Right atrium auricular region (tissue), 2 donors: ENCODE results near the gene RBPJL. TPM values are rescaled to one million over a fixed set of nuclear protein-coding genes. Genes with fewer than 3 reads are reported as not detected.

ENCODE experiments used
- DNase-seq: peaks from one replicate; pipeline ENCODE4 v3.0.0-alpha.2; 2019; ENCODE audit warnings: low spot score
- H3K27ac ChIP-seq, 2 donors: fragments of 200-600 bp; sonication (generic); 1 replicate in 1 of 2; 2 replicates in 1 of 2; pipeline ENCODE4 v1.5.1; 2016 to 2019
- H3K27me3 ChIP-seq, 2 donors: fragments of 200-600 bp; sonication (generic); one replicate each; pipeline versions ENCODE4 v1.5.1 to v1.6.0; 2017 to 2019
- H3K36me3 ChIP-seq: fragments of 200-600 bp; sonication (generic); one replicate; pipeline ENCODE4 v1.5.1; 2016
- H3K4me1 ChIP-seq, 2 donors: fragments of 200-600 bp; sonication (generic); one replicate each; pipeline versions ENCODE4 v1.5.1 to v1.6.0; 2017 to 2019
- H3K4me3 ChIP-seq, 2 donors: fragments of 200-600 bp; sonication (generic); 1 replicate in 1 of 2; 2 replicates in 1 of 2; pipeline ENCODE4 v1.5.1; 2017 to 2019; ENCODE audit warnings: mild to moderate bottlenecking in 1 of 2, moderate library complexity in 1 of 2
- H3K9me3 ChIP-seq, 2 donors: fragments of 200-600 bp; sonication (generic); one replicate each; pipeline ENCODE4 v1.5.1; 2019
- total RNA-seq, 2 donors: library from RNA; depleted of rRNA; stranded (reverse); fragments of >200 nt; gene quantifications; one replicate each; pipeline ENCODE4 v1.1.0, GENCODE V29; 2016
- TF ChIP-seq, protein P1 (sequence below), 2 donors: fragments of 200-600 bp; sonication (generic); IDR thresholded peaks; one replicate each; pipeline ENCODE4 v1.5.1; 2019; ENCODE audit warnings: antibody characterized with exemption in 2 of 2

Gene RBPJL
- total RNA-seq, 2 donors from 2014 or later: not detected

- H3K36me3 ChIP-seq: peaks cover 33% of the 10 kb centered on the region
- peak overlapping the region; percentile 67 for H3K4me3 ChIP-seq
- no peaks in the 10 kb centered on the region for H3K9me3 ChIP-seq
- DNase-seq: peak; percentile 49
- H3K27me3 ChIP-seq: no peaks in the 10 kb centered on the region
- TF ChIP-seq, protein P1, sequence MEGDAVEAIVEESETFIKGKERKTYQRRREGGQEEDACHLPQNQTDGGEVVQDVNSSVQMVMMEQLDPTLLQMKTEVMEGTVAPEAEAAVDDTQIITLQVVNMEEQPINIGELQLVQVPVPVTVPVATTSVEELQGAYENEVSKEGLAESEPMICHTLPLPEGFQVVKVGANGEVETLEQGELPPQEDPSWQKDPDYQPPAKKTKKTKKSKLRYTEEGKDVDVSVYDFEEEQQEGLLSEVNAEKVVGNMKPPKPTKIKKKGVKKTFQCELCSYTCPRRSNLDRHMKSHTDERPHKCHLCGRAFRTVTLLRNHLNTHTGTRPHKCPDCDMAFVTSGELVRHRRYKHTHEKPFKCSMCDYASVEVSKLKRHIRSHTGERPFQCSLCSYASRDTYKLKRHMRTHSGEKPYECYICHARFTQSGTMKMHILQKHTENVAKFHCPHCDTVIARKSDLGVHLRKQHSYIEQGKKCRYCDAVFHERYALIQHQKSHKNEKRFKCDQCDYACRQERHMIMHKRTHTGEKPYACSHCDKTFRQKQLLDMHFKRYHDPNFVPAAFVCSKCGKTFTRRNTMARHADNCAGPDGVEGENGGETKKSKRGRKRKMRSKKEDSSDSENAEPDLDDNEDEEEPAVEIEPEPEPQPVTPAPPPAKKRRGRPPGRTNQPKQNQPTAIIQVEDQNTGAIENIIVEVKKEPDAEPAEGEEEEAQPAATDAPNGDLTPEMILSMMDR (IDR thresholded peaks at IDR 0.05): no peak
- H3K4me1 ChIP-seq: peaks cover 0 to 38% of the 10 kb centered on the region in 2 donors
- H3K27ac ChIP-seq: peak overlapping the region; percentile 94
Measured at GRCh38 chr20:45363611-45364492, 57.2 kb downstream of the RBPJL start.

DNA sequence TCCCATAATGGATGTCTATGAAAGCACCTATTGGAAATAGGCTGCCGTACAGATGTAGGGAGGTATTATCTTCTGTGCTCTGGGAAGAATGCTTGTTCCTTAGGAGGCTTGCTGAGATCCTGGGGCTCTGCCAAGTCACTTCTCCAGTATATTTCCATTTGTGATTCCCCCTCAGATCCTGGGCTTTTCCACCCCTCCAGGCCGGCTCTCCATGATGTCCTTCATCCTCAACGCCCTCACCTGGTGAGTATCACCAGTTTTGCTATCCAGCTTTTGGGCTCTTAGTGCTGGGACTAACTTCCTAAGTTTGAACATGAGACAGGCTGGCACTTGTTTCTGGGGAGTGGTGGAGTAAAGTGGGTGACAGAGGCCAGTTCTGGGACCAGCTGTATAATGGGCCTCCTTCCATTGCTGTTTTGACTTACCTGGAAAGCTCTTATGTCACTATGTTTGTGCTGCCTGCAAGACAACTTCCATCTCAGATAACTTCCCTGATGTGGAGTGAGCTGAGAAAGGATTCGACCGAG is 58.9 kb downstream of the RBPJL start:
- Histone ChIP-seq H3K27me3 (no peaks in the 10 kb centered on the region), H3K27ac (no peak overlapping the region), H3K9me3 (no peaks in the 10 kb centered on the region), H3K36me3 (peaks cover 34% of the 10 kb centered on the region), H3K4me1 (peaks cover 0 to 22% of the 10 kb centered on the region in 2 donors), H3K4me3 (no peak overlapping the region)
- peak; percentile 55 for DNase-seq
- TF ChIP-seq, protein P1 (IDR thresholded peaks at IDR 0.05): no peak

GRCh38 chr20:45366192-45366591 is 59.6 kb downstream of the RBPJL start:
- H3K36me3 ChIP-seq: peaks cover 34% of the 10 kb centered on the region
- H3K4me3 ChIP-seq: no peak overlapping the region

DNA sequence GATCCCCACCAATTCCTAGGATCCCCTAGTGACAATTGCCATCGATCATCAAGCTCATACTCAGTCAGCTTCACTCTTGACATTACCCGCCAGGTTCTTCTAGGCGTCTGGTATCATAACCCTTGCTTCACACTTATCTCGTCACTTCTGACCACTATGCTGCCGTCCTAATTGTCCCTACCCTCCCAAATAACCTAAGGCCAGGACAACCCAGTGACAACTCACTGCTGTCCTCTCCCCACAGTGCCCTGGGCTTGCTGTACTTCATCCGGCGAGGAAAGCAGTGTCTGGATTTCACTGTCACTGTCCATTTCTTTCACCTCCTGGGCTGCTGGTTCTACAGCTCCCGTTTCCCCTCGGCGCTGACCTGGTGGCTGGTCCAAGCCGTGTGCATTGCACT is 60.0 kb downstream of the RBPJL start:
- TF ChIP-seq, protein P1 (IDR thresholded peaks at IDR 0.05): no peak
- no peak overlapping the region for H3K4me3 ChIP-seq
- H3K36me3 ChIP-seq: peaks cover 34% of the 10 kb centered on the region
- H3K27ac ChIP-seq: no peak overlapping the region
- H3K27me3 ChIP-seq: no peaks in the 10 kb centered on the region
- H3K4me1 ChIP-seq: peaks cover 0 to 22% of the 10 kb centered on the region in 2 donors
- H3K9me3 ChIP-seq: no peaks in the 10 kb centered on the region
- peak; percentile 38 for DNase-seq

More at GRCh38 chr20:45366192-45366591, 59.6 kb downstream of the RBPJL start:
- Histone ChIP-seq H3K4me1 (peaks cover 0 to 22% of the 10 kb centered on the region in 2 donors), H3K9me3 (no peaks in the 10 kb centered on the region), H3K27me3 (no peaks in the 10 kb centered on the region), H3K27ac (no peak overlapping the region)
- TF ChIP-seq, protein P1 (IDR thresholded peaks at IDR 0.05): no peak
- DNase-seq: no peak

DNA sequence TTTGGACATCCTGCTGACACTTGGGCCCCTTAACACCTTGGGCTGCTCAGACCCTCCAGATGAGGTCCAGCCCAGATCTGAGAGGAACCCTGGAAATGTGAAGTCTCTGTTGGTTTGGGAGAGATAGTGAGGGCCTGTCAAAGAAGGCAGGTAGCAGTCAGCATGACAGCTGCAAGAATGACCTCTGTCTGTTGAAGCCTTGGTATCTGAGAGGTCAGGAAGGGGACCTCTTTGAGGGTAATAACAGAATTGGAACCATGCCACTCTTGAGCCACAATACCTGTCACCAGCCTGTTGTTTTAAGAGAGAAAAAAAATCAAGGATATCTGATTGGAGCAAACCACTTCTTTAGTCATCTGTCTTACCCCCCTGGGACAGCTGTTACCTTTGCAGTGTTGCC is 60.5 kb downstream of the RBPJL start:
- Histone ChIP-seq H3K4me3 (no peak overlapping the region), H3K27ac (no peak overlapping the region), H3K27me3 (no peaks in the 10 kb centered on the region), H3K36me3 (peaks cover 34% of the 10 kb centered on the region), H3K4me1 (peaks cover 0 to 22% of the 10 kb centered on the region in 2 donors), H3K9me3 (no peaks in the 10 kb centered on the region)
- TF ChIP-seq, protein P1 (IDR thresholded peaks at IDR 0.05): no peak
- no peak for DNase-seq

Other genes starting within 250 kb of the RBPJL start
- gene KCNS1, start 205.7 kb upstream of the RBPJL start, total RNA-seq: under 1 TPM; 0.33 to 0.39 TPM
- not detected for gene WFDC5, start 191.7 kb upstream of the RBPJL start, total RNA-seq
- gene WFDC12, start 182.4 kb upstream of the RBPJL start, total RNA-seq: not detected
- gene PI3, start 131.9 kb upstream of the RBPJL start, total RNA-seq: not detected
- not detected for gene SEMG1, start 99.8 kb upstream of the RBPJL start, total RNA-seq
- gene SEMG2, start 85.5 kb upstream of the RBPJL start, total RNA-seq: not detected
- 100 to 1,000 TPM in 1 of 2 donors, 10 to 100 TPM in 1; 57.3 to 306 TPM for gene SLPI, start 52.3 kb upstream of the RBPJL start, total RNA-seq
- gene MATN4, start 1.5 kb downstream of the RBPJL start, total RNA-seq: not detected
- 10 to 100 TPM; 71.4 to 95.2 TPM for gene SDC4, start 41.6 kb downstream of the RBPJL start, total RNA-seq
- 10 to 100 TPM; 31.7 to 41.9 TPM for gene SYS1, start 56.3 kb downstream of the RBPJL start, total RNA-seq
- not detected for gene TP53TG5, start 71.5 kb downstream of the RBPJL start, total RNA-seq
- 100 to 1,000 TPM; 139 to 159 TPM for gene DBNDD2, start 101.4 kb downstream of the RBPJL start, total RNA-seq
- gene PIGT, start 109.3 kb downstream of the RBPJL start, total RNA-seq: 100 to 1,000 TPM; 140 to 168 TPM
- 10 to 100 TPM in 1 of 2 donors, not detected in 1; 12.4 TPM for gene WFDC2, start 162.9 kb downstream of the RBPJL start, total RNA-seq
- not detected for gene SPINT3, start 208.8 kb downstream of the RBPJL start, total RNA-seq
- not detected for gene WFDC6, start 232.6 kb downstream of the RBPJL start, total RNA-seq
- not detected for gene EPPIN, start 240.6 kb downstream of the RBPJL start, total RNA-seq